ENCODE results near the gene LRFN2. TPM values are rescaled to one million over a fixed set of nuclear protein-coding genes. Genes with fewer than 3 reads are reported as not detected.

Gene LRFN2
- total and polyA plus RNA-seq, 2 of the 8 experiments (the other 6 are each of a cell fraction or from before 2014, with no cell fraction given): 2.3 TPM

DNA sequence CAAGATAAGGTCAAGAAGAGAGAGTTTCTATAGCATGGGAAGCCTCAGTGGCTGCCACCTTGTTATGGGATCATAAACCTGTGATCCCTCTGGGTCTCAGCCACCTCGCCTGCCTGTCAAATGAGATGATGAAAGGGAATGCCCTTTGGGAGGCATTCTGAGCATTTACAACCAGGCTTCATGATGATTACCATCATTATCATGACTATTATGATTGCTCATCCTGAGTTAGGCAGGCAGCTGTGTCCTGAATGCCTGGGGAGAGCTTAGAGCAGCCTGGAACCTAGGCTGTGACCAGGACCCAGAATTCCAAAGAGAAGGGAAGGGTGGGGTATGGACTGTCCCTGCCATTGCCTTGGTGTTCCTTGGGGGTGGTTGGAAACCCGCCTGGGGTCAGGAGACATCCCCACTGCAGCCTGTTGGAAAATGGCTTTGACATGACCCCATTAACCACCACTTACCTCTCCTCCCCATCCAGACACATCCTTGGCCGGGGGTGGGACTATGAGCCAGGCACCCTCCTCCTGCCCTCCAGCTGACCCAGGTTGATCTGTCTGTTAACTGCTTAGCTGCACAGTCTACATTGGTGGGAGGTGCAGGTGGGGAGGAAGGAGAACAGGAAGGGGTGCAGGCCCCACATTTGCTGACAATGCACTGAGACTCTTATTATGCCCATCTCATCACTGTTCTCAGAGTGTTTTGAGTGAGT is 51.9 kb downstream of the LRFN2 start:
- no peak overlapping the region for H2BK12ac ChIP-seq (ENCODE audit: low read depth, low read length)
- H2BK15ac ChIP-seq (ENCODE audit: low read length): peak overlapping the region; percentile 22; the same call in 1 of the 2 replicates
- H3K14ac ChIP-seq (ENCODE audit: insufficient read length): no peak overlapping the region
- no peak overlapping the region for H3K4me2 ChIP-seq (ENCODE audit: insufficient read depth in 1 of 2, low read depth in 2 of 2, low read length in 2 of 2)
- no peak overlapping the region for H4K91ac ChIP-seq (replicated peaks; ENCODE audit: insufficient read length, low read length)
- FAIRE-seq: no peak
- no peaks in the 10 kb centered on the region for H3K79me2 ChIP-seq (ENCODE audit: control insufficient read depth in 1 of 2, insufficient read depth in 2 of 2, low read length in 2 of 2)
- H3K27me3 ChIP-seq (replicated peaks in 1 of 4; ENCODE audit: control insufficient read depth in 3 of 4, extremely low read depth in 1 of 4, insufficient read depth in 3 of 4, low read length in 3 of 4): no peaks in the 10 kb centered on the region
- H2BK120ac ChIP-seq (replicated peaks; ENCODE audit: low read depth, low read length): no peak overlapping the region
- H3K56ac ChIP-seq (replicated peaks; ENCODE audit: insufficient read length, low read depth, low read length): no peak overlapping the region
- no peak overlapping the region for H2BK5ac ChIP-seq (ENCODE audit: low read depth, low read length)
- H4K5ac ChIP-seq (ENCODE audit: insufficient read length, low read depth, low read length): no peak overlapping the region
- 89% methylated on average over 3 of the region's 3 CpGs; no CpG with 5 or more reads in 1 of the 2 experiments for WGBS, 2 experiments (ENCODE audit: extremely low coverage in 1 of 2, insufficient coverage in 1 of 2, insufficient read length in 1 of 2, insufficient replicate concordance in 2 of 2, low coverage in 1 of 2, low lambda C conversion rate in 2 of 2, missing lambda C conversion rate in 1 of 2)
- H2BK20ac ChIP-seq (ENCODE audit: low read length): no peak overlapping the region; the same call in 1 of the 2 replicates
- CTCF ChIA-PET (ENCODE audit: partially characterized antibody): interaction anchor here (0.7 to 8.6 kb wide), 18 partner anchors 8 to 263 kb away, joined by 3 to 100 read pairs (median 4); no protein-coding TSS in a partner anchor
- POLR2A ChIA-PET (ENCODE audit: partially characterized antibody): interaction anchor here (1.0 kb wide), 1 partner anchor 187 kb away, joined by 3 read pairs; no protein-coding TSS in a partner anchor
- no peak overlapping the region for H3K9ac ChIP-seq (replicated peaks in 1 of 4; ENCODE audit: extremely low read depth in 1 of 4, low read depth in 3 of 4, low read length in 3 of 4)
- DNase-seq (ENCODE audit: low read depth in 1 of 2, low spot score in 2 of 2): no peak
- peaks cover 0 to 4% (median 4%) of the 10 kb centered on the region in 4 experiments; a peak in 4 of 7 replicates for H3K4me1 ChIP-seq (replicated peaks in 1 of 4; ENCODE audit: control insufficient read depth in 3 of 4, insufficient read depth in 4 of 4, low read length in 3 of 4)
- H3K27ac ChIP-seq (ENCODE audit: low read depth, low read length): no peak overlapping the region
- H3K4ac ChIP-seq (replicated peaks; ENCODE audit: insufficient read length, low read depth, low read length): no peak overlapping the region
- no peak overlapping the region for H4K8ac ChIP-seq (ENCODE audit: extremely low read depth, insufficient read depth, low read length)
- no peaks in the 10 kb centered on the region for H4K20me1 ChIP-seq (replicated peaks in 1 of 2; ENCODE audit: control insufficient read depth in 1 of 2, insufficient read depth in 2 of 2, low read length in 2 of 2)
- no peak overlapping the region for H3K18ac ChIP-seq (ENCODE audit: extremely low read depth, low read length)
- H3K4me3 ChIP-seq (ENCODE audit: extremely low read depth in 1 of 4, insufficient read depth in 2 of 4, low read depth in 3 of 4, low read length in 4 of 4): no peak overlapping the region
- H2AFZ ChIP-seq (ENCODE audit: low read length): no peak overlapping the region
- H3K79me1 ChIP-seq (ENCODE audit: low read depth, low read length): no peaks in the 10 kb centered on the region
- H3K23ac ChIP-seq (ENCODE audit: insufficient read length): no peak overlapping the region
- H2AK5ac ChIP-seq (ENCODE audit: low read depth, low read length): no peak overlapping the region
- no peaks in the 10 kb centered on the region; a peak in 1 of 8 replicates for H3K36me3 ChIP-seq (ENCODE audit: control insufficient read depth in 2 of 4, insufficient read depth in 4 of 4, low read length in 3 of 4)
- H3K9me3 ChIP-seq (ENCODE audit: insufficient read depth in 2 of 2, low read depth in 1 of 2, low read length in 1 of 2): no peaks in the 10 kb centered on the region
- no peaks in the 10 kb centered on the region for H3K23me2 ChIP-seq (ENCODE audit: low read depth, low read length)
- TF ChIP-seq, protein P1, sequence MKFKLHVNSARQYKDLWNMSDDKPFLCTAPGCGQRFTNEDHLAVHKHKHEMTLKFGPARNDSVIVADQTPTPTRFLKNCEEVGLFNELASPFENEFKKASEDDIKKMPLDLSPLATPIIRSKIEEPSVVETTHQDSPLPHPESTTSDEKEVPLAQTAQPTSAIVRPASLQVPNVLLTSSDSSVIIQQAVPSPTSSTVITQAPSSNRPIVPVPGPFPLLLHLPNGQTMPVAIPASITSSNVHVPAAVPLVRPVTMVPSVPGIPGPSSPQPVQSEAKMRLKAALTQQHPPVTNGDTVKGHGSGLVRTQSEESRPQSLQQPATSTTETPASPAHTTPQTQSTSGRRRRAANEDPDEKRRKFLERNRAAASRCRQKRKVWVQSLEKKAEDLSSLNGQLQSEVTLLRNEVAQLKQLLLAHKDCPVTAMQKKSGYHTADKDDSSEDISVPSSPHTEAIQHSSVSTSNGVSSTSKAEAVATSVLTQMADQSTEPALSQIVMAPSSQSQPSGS (IDR thresholded peaks at IDR 0.05; ENCODE audit: low read length): no peak
- TF ChIP-seq, protein P2, sequence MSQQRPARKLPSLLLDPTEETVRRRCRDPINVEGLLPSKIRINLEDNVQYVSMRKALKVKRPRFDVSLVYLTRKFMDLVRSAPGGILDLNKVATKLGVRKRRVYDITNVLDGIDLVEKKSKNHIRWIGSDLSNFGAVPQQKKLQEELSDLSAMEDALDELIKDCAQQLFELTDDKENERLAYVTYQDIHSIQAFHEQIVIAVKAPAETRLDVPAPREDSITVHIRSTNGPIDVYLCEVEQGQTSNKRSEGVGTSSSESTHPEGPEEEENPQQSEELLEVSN (IDR thresholded peaks at IDR 0.05): no peak
- TF ChIP-seq TEAD4 (IDR thresholded peaks at IDR 0.05; ENCODE audit: low read depth, low read length): no peak
- no peak for TF ChIP-seq CBX5 (IDR thresholded peaks at IDR 0.05; ENCODE audit: low read depth, low read length)
- no peak for TF ChIP-seq TAF1 (IDR thresholded peaks at IDR 0.05; ENCODE audit: low read depth, low read length)
- no peak for TF ChIP-seq SIRT6 (IDR thresholded peaks at IDR 0.05; ENCODE audit: low read length)
- TF ChIP-seq YY1 (IDR thresholded peaks at IDR 0.05; ENCODE audit: low read depth, low read length): no peak
- no peak for TF ChIP-seq SAP30 (IDR thresholded peaks at IDR 0.05; ENCODE audit: insufficient read depth, insufficient replicate concordance, low read length)
- no peak for TF ChIP-seq ATF3 (IDR thresholded peaks at IDR 0.05; ENCODE audit: insufficient read depth, low read depth, low read length)
- no peak for TF ChIP-seq SP1 (IDR thresholded peaks at IDR 0.05; ENCODE audit: low read depth, low read length)

Measured in H1 (cell line).